Neural cell (in vitro differentiated cells): Measurements from ENCODE around the gene STK32B. TPM values are rescaled to one million over a fixed set of nuclear protein-coding genes. Genes with fewer than 3 reads are reported as not detected.

Experiments
- H2AFZ ChIP-seq: fragments of 200-600, 300-800 bp; sonication (generic), shearing (Covaris generic); 2 replicates; pipeline ENCODE4 v1.6.0; 2014; ENCODE audit warnings: low read depth, mild to moderate bottlenecking, antibody characterized with exemption, low read length, moderate library complexity
- H3F3A ChIP-seq: fragments of 200-600 bp; shearing (Covaris generic); 2 replicates; pipeline ENCODE4 v1.6.1; 2016; ENCODE audit warnings: mild to moderate bottlenecking, moderate library complexity, mixed read lengths, antibody characterized with exemption, low read length; ENCODE audit not compliant: insufficient read depth, poor library complexity, severe bottlenecking
- H3K27ac ChIP-seq: fragments of 200-600, 300-800 bp; sonication (generic), shearing (Covaris generic); 2 replicates; pipeline ENCODE4 v1.5.1; 2014; ENCODE audit warnings: mild to moderate bottlenecking, low read length, moderate library complexity
- H3K27me3 ChIP-seq: fragments of 300-800, 200-600 bp; sonication (generic), shearing (Covaris generic); 2 replicates; pipeline ENCODE4 v1.6.0; 2014; ENCODE audit warnings: mild to moderate bottlenecking, low read depth, low read length, moderate library complexity; ENCODE audit not compliant: insufficient read depth
- H3K36me3 ChIP-seq: fragments of 300-800, 200-600 bp; sonication (generic), shearing (Covaris generic); 2 replicates; pipeline ENCODE4 v1.5.1; 2014; ENCODE audit warnings: mild to moderate bottlenecking, antibody characterized with exemption, low read length, moderate library complexity; ENCODE audit not compliant: insufficient read depth
- H3K4me2 ChIP-seq: fragments of 300-800, 200-600 bp; sonication (generic), shearing (Covaris generic); 2 replicates; pipeline ENCODE4 v1.6.0; 2014; ENCODE audit warnings: mild to moderate bottlenecking, low read length
- H3K4me3 ChIP-seq: fragments of 300-800, 200-600 bp; sonication (generic), shearing (Covaris generic); 2 replicates; pipeline ENCODE4 v1.5.1; 2014; ENCODE audit warnings: mild to moderate bottlenecking, low read length, moderate library complexity
- H3K79me2 ChIP-seq: fragments of 200-600 bp; shearing (Covaris generic); replicated peaks from 2 replicates; pipeline ENCODE4 v1.6.0; 2014; ENCODE audit warnings: mild to moderate bottlenecking, low read length, moderate library complexity; ENCODE audit not compliant: insufficient read depth
- H3K9ac ChIP-seq: fragments of 300-800, 200-600 bp; sonication (generic), shearing (Covaris generic); 2 replicates; pipeline ENCODE4 v1.6.1; 2016; ENCODE audit warnings: mild to moderate bottlenecking, low read length, mixed read lengths
- H3K9me2 ChIP-seq: fragments of 200-600 bp; shearing (Covaris generic); 2 replicates; pipeline ENCODE4 v1.6.1; 2016; ENCODE audit warnings: mild to moderate bottlenecking, low read length, mixed read lengths; ENCODE audit not compliant: insufficient read depth
- H3K9me3 ChIP-seq: fragments of 200-600, 300-800 bp; sonication (generic), shearing (Covaris generic); 2 replicates; pipeline ENCODE4 v1.6.1; 2016; ENCODE audit warnings: mild to moderate bottlenecking, mixed run types, low read length, moderate library complexity, mixed read lengths
- H4K20me1 ChIP-seq: fragments of 200-600 bp; shearing (Covaris generic); 2 replicates; pipeline ENCODE4 v1.6.1; 2016; ENCODE audit warnings: mild to moderate bottlenecking, mixed run types; ENCODE audit not compliant: insufficient read depth
- EP300 ChIP-seq: fragments of 450-650 bp; conservative IDR thresholded peaks from 2 replicates; pipeline ENCODE4 v1.6.1; 2014; ENCODE audit warnings: antibody characterized with exemption, mild to moderate bottlenecking, moderate library complexity; ENCODE audit not compliant: poor library complexity, severe bottlenecking
- EZH2 ChIP-seq: fragments of 200-600, 300-800 bp; shearing (Covaris generic), sonication (generic); IDR thresholded peaks from 2 replicates; pipeline ENCODE4 v1.6.1; 2014; ENCODE audit warnings: antibody characterized with exemption, low read length, borderline replicate concordance, mild to moderate bottlenecking; ENCODE audit not compliant: insufficient read depth, poor library complexity, severe bottlenecking
- MXI1 ChIP-seq: fragments of 450-650 bp; conservative IDR thresholded peaks from 2 replicates; pipeline ENCODE4 v1.6.1; 2014; ENCODE audit warnings: antibody characterized with exemption, mild to moderate bottlenecking; ENCODE audit not compliant: poor library complexity, severe bottlenecking
- POLR2AphosphoS5 ChIP-seq: IDR thresholded peaks from 2 replicates; pipeline ENCODE4 v1.6.1; 2012
- RAD21 ChIP-seq: fragments of 450-650 bp; conservative IDR thresholded peaks from 2 replicates; pipeline ENCODE4 v1.6.1; 2014; ENCODE audit warnings: antibody characterized with exemption, mild to moderate bottlenecking, moderate library complexity
- SMC3 ChIP-seq: fragments of 450-650 bp; conservative IDR thresholded peaks from 2 replicates; pipeline ENCODE4 v1.6.1; 2014; ENCODE audit warnings: antibody characterized with exemption, mild to moderate bottlenecking, moderate library complexity; ENCODE audit not compliant: poor library complexity
- TAF1 ChIP-seq: IDR thresholded peaks from 2 replicates; pipeline ENCODE4 v1.6.1; 2012; ENCODE audit warnings: low read depth
- polyA plus RNA-seq: library from polyadenylated mRNA; depleted of rRNA; stranded (reverse); fragments of >200 nt; gene quantifications from 2 replicates; pipeline ENCODE4 v1.2.3, GENCODE V29; 2014
- TF ChIP-seq, protein P1 (sequence below): IDR thresholded peaks from 2 replicates; pipeline ENCODE4 v1.6.1; 2012; ENCODE audit warnings: borderline replicate concordance
- TF ChIP-seq, protein P2 (sequence below): fragments of 450-650 bp; IDR thresholded peaks from 2 replicates; pipeline ENCODE4 v1.5.1; 2014; ENCODE audit warnings: antibody characterized with exemption, mild to moderate bottlenecking, moderate library complexity; ENCODE audit not compliant: poor library complexity, severe bottlenecking

Gene STK32B
- polyA plus RNA-seq, 1 donor from 2014 or later: 42.8 TPM

DNA sequence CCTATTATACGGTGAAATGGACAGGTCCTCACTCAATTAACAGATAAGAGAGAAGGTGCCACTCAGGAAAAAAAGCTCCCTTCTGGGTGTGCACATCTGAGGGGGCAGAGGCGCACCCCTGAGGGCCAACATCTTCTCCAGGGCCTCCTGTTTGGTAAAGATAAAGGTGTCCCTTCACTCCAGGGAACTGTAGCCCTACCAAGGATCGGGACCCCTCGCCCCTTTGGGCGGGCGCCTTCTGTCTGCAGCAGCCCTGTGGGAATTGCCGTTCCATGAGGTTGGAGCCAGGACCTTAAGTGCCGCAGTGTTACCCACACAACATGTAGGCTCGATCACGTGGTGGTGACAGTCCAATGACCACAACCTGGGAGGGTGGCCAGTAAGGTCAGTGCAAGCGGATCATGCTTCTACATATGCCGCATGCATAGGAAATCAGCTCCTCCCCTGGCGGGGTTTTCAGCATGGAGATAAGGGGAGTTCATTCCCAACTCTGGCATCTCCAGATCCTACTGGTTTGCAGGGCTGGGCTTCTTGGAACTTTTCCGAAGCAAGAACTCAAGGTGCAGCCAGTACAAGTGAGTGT, 403.8 kb downstream of the STK32B start:
- H3K9me2 ChIP-seq: no peaks in the 10 kb centered on the region
- no peaks in the 10 kb centered on the region for H4K20me1 ChIP-seq
- H3F3A ChIP-seq: no peaks in the 10 kb centered on the region
- no peak overlapping the region for H3K9ac ChIP-seq
- H3K36me3 ChIP-seq: no peaks in the 10 kb centered on the region
- TF ChIP-seq, protein P1, sequence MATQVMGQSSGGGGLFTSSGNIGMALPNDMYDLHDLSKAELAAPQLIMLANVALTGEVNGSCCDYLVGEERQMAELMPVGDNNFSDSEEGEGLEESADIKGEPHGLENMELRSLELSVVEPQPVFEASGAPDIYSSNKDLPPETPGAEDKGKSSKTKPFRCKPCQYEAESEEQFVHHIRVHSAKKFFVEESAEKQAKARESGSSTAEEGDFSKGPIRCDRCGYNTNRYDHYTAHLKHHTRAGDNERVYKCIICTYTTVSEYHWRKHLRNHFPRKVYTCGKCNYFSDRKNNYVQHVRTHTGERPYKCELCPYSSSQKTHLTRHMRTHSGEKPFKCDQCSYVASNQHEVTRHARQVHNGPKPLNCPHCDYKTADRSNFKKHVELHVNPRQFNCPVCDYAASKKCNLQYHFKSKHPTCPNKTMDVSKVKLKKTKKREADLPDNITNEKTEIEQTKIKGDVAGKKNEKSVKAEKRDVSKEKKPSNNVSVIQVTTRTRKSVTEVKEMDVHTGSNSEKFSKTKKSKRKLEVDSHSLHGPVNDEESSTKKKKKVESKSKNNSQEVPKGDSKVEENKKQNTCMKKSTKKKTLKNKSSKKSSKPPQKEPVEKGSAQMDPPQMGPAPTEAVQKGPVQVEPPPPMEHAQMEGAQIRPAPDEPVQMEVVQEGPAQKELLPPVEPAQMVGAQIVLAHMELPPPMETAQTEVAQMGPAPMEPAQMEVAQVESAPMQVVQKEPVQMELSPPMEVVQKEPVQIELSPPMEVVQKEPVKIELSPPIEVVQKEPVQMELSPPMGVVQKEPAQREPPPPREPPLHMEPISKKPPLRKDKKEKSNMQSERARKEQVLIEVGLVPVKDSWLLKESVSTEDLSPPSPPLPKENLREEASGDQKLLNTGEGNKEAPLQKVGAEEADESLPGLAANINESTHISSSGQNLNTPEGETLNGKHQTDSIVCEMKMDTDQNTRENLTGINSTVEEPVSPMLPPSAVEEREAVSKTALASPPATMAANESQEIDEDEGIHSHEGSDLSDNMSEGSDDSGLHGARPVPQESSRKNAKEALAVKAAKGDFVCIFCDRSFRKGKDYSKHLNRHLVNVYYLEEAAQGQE: no peak
- TF ChIP-seq, protein P2, sequence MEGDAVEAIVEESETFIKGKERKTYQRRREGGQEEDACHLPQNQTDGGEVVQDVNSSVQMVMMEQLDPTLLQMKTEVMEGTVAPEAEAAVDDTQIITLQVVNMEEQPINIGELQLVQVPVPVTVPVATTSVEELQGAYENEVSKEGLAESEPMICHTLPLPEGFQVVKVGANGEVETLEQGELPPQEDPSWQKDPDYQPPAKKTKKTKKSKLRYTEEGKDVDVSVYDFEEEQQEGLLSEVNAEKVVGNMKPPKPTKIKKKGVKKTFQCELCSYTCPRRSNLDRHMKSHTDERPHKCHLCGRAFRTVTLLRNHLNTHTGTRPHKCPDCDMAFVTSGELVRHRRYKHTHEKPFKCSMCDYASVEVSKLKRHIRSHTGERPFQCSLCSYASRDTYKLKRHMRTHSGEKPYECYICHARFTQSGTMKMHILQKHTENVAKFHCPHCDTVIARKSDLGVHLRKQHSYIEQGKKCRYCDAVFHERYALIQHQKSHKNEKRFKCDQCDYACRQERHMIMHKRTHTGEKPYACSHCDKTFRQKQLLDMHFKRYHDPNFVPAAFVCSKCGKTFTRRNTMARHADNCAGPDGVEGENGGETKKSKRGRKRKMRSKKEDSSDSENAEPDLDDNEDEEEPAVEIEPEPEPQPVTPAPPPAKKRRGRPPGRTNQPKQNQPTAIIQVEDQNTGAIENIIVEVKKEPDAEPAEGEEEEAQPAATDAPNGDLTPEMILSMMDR: no peak
- no peak for TF ChIP-seq EP300
- no peak for TF ChIP-seq TAF1
- TF ChIP-seq POLR2AphosphoS5: no peak
- H3K4me2 ChIP-seq: no peak overlapping the region
- no peak overlapping the region for H3K27ac ChIP-seq
- H3K79me2 ChIP-seq: no peaks in the 10 kb centered on the region
- H3K4me3 ChIP-seq: no peak overlapping the region
- no peak overlapping the region for H2AFZ ChIP-seq
- no peaks in the 10 kb centered on the region for H3K9me3 ChIP-seq
- H3K27me3 ChIP-seq: no peaks in the 10 kb centered on the region

DNA sequence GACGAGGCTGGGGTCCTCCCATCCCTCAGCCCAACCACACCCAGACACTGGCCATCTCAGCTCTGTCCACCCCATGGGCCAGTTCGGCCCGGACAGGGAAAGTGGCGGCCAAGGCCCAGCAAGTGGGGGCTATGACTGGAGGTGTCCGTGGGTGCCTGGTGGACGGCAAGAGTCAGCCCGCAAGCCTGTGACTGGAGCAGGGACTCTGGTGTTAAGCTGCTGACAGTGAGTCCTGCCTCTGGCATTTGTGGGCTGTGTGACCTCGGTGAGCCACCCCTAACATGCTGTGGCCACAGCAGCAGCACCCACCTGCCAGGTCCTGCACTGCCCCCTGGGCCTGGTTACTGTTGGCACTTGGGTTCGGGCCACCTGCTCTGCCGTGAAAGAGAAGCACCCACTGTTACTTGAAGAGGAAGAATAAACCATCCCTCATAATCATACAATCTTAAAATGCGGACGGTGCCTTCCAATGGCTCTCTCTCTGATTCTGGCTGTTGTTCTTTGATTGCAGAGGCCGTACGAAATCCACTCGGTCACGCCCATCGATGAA, 405.1 kb downstream of the STK32B start:
- Histone ChIP-seq H3K9ac (no peak overlapping the region), H3K36me3 (no peaks in the 10 kb centered on the region), H3K27me3 (no peaks in the 10 kb centered on the region), H3K4me3 (no peak overlapping the region), H3K4me2 (no peak overlapping the region), H3K79me2 (no peaks in the 10 kb centered on the region), H2AFZ (no peak overlapping the region), H3F3A (no peaks in the 10 kb centered on the region), H3K9me2 (no peaks in the 10 kb centered on the region), H3K27ac (no peak overlapping the region), H4K20me1 (no peaks in the 10 kb centered on the region), H3K9me3 (no peaks in the 10 kb centered on the region)
- TF ChIP-seq TAF1 (no peak), MXI1 (no peak), SMC3 (no peak), RAD21 (no peak), EP300 (no peak), POLR2AphosphoS5 (no peak), EZH2 (no peak)
- TF ChIP-seq, protein P1: no peak
- TF ChIP-seq, protein P2: no peak
